GM18519 (cell line): ENCODE measurements around the gene NEURL4.

Experiments
- ATAC-seq: cut with Tn5 transposase; IDR thresholded peaks from one replicate; pipeline ENCODE4 v1.9.1; 2021; ENCODE audit warnings: mild to moderate bottlenecking, moderate library complexity; ENCODE audit not compliant: unreplicated experiment, low FRiP score

The NEURL4 gene

DNA sequence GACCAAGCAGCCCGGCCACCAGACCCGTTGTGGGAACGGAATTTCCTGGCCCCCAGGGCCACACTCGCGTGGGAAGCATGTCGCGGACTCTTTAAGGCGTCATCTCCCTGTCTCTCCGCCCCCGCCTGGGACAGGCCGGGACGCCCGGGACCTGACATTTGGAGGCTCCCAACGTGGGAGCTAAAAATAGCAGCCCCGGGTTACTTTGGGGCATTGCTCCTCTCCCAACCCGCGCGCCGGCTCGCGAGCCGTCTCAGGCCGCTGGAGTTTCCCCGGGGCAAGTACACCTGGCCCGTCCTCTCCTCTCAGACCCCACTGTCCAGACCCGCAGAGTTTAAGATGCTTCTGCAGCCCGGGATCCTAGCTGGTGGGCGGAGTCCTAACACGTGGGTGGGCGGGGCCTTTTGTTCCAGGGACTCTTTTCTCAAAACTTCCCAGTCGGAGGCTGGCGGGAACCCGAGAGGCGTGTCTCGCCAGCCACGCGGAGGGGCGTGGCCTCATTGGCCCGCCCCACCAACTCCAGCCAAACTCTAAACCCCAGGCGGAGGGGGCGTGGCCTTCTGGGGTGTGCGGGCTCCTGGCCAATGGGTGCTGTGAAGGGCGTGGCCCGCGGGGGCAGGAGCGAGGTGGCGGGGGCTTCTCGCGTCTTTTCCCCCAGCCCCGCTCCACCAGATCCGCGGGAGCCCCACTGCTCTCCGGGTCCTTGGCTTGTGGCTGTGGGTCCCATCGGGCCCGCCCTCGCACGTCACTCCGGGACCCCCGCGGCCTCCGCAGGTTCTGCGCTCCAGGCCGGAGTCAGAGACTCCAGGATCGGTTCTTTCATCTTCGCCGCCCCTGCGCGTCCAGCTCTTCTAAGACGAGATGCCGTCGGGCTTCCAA is 47.8 kb downstream of the NEURL4 start, which contains the start of gene SLC2A4:
Gene SLC2A4 (plus strand): TSS at position 645 of the 879 bp plus-strand sequence. CDS start 217 bp downstream, at position 862.
- no peak for ATAC-seq

DNA sequence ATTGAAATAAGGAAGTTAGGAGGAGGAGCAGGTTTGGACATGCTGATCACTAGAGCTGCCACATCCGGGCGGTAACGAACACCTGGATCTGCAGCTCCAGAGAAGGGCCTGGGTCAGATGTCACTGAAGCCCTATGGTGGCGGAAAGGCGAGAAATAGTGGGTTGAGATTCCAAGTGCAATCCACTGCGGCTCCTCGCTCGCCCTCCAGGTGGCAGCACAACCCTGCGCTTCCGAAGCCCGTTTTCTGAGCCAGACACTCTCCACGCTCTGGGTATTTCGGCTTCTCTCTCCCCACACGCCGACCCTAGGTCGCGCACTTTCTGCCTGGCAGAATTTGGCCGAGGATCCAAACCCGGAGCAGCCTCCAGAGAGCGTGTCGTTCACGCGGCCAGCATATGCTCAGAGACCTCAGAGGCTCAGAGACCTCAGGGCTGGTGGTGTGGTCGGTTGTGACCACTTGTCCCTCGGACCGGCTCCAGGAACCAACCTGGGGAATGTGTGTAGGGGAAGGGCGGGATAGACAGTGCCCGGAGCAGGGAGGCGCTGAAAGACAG is 48.5 kb downstream of the NEURL4 start:
- no peak for ATAC-seq

DNA sequence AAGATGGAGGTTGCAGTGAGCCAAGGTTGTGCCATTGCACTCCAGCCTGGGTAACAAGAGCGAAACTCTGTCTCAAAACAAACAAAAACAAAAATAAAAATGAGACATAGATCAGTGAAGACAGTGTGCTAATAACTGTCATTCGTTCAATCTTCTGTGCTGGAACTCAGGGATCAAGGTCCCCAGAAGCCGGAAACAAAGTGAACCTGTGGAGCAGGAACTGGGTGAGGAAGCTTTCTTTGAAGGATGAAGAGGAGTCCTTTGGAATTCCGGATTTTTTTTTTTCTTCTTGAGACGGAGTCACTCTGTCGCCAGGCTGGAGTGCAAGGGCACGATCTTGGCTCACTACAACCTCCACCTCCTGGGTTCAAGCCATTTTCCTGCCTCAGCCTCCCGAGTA is 49.7 kb downstream of the NEURL4 start:
- no peak for ATAC-seq

DNA sequence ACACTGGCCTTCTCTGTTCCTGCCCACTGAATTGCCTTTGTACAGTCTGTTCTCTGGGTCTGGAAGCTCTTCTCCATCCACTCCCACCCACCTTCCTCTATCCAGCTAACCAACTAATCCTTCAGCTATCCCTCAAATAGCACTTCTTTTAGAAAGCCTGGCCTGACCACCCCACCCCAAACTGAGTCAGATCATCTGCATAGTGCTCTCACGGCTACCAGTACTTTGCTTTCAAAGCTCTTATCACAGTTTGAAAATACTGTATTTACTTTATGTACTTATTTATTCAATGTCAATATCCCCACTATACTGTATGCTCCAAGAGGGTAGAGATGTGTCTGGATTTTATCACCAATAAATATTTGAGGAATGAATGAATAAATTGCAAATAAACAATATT is 62.4 kb downstream of the NEURL4 start:
- no peak for ATAC-seq
